K562 (cell line): ENCODE data around the gene KIAA0825. TPM values are rescaled to one million over a fixed set of nuclear protein-coding genes. Genes with fewer than 3 reads are reported as not detected.

Source experiments
- CBFA2T3 ChIP-seq: fragments of 450-650 bp; IDR thresholded peaks from 2 replicates; pipeline ENCODE4 v1.6.1; 2017
- FOXA1 ChIP-seq: fragments of 450-650 bp; IDR thresholded peaks from 2 replicates; pipeline ENCODE4 v1.6.1; 2016; ENCODE audit warnings: mild to moderate bottlenecking, borderline replicate concordance
- HMGN3 ChIP-seq: IDR thresholded peaks from 2 replicates; pipeline ENCODE4 v1.6.1; 2011; ENCODE audit warnings: borderline replicate concordance, low read depth, mild to moderate bottlenecking, mixed read lengths, low read length; ENCODE audit not compliant: insufficient read length; ENCODE audit errors: extremely low read depth
- MCM2 ChIP-seq: fragments of 450-650 bp; IDR thresholded peaks from 2 replicates; pipeline ENCODE4 v1.6.1; 2017; ENCODE audit warnings: low read depth, mild to moderate bottlenecking
- TAF1 ChIP-seq: IDR thresholded peaks from 2 replicates; pipeline ENCODE4 v1.6.1; 2011; ENCODE audit warnings: mild to moderate bottlenecking, low read length, moderate library complexity; ENCODE audit not compliant: insufficient read depth, control insufficient read depth, severe bottlenecking; ENCODE audit errors: extremely low read depth
- ZNF121 ChIP-seq: sonication (generic); formaldehyde crosslinking; conservative IDR thresholded peaks from 2 replicates; pipeline ENCODE4 v1.8.0; 2022; ENCODE audit warnings: missing genetic modification reagents
- ZNF239 ChIP-seq: fragments of 250-450 bp; sonication (Bioruptor Pico); IDR thresholded peaks from 2 replicates; pipeline ENCODE4 v1.4.0; 2020; ENCODE audit warnings: mild to moderate bottlenecking
- ZNF282 ChIP-seq: sonication (generic); formaldehyde crosslinking; IDR thresholded peaks from 2 replicates; pipeline ENCODE4 v1.8.1; 2023; ENCODE audit warnings: missing genetic modification reagents
- ZNF444 ChIP-seq: fragments of 250-450 bp; sonication (Bioruptor Pico); IDR thresholded peaks from 2 replicates; pipeline ENCODE4 v1.4.0; 2020; ENCODE audit warnings: mild to moderate bottlenecking, moderate library complexity
- ZNF511 ChIP-seq: sonication (generic); formaldehyde crosslinking; IDR thresholded peaks from 2 replicates; pipeline ENCODE4 v1.8.0; 2022; ENCODE audit warnings: mild to moderate bottlenecking, missing genetic modification reagents
- ZNF551 ChIP-seq: fragments of 250-450 bp; sonication (Bioruptor Pico); IDR thresholded peaks from 2 replicates; pipeline ENCODE4 v1.5.0; 2021; ENCODE audit warnings: mild to moderate bottlenecking, moderate library complexity
- ZNF780A ChIP-seq: fragments of 250-450 bp; sonication (Bioruptor Pico); IDR thresholded peaks from 2 replicates; pipeline ENCODE4 v1.5.0; 2021; ENCODE audit warnings: mild to moderate bottlenecking
- polyA plus RNA-seq, 8 experiments: library from polyadenylated mRNA; depleted of rRNA in 4 of 8; stranded (reverse) in 5 of 8; unstranded in 3 of 8; fragments of >200 nt; fragmentation: Nextera tagmentation in 2 of 8; fragmentation: Illumina TruSeq in 1 of 8; extraction: Ambion mirVana in 2 of 8; extraction: Trizol in 1 of 8; gene quantifications; 2 replicates each; pipeline versions ENCODE4 v1.2.1 to v1.2.3, GENCODE V29; 2011 to 2014; ENCODE audit warnings: inconsistent platforms in 1 of 8, missing spikeins in 1 of 8
- total RNA-seq, 7 experiments: library from RNA; depleted of rRNA in 6 of 7; stranded (reverse); fragments of >200 nt in 6 of 7; fragmentation: Illumina TruSeq in 2 of 7; extraction: Trizol in 2 of 7; gene quantifications; 2 replicates each; pipeline versions ENCODE4 v1.2.1 to v1.2.3, GENCODE V29; 2011 to 2021; ENCODE audit warnings: low replicate concordance in 1 of 7
- TF ChIP-seq, protein P1 (sequence below): IDR thresholded peaks from 3 replicates; pipeline ENCODE4 v1.6.1; 2011; ENCODE audit warnings: borderline replicate concordance, mild to moderate bottlenecking; ENCODE audit not compliant: insufficient read length, insufficient read depth
- TF ChIP-seq, protein P2 (sequence below): fragments of 250-450 bp; sonication (Bioruptor Pico); IDR thresholded peaks from 2 replicates; pipeline ENCODE4 v1.6.1; 2021; ENCODE audit warnings: mild to moderate bottlenecking
- TF ChIP-seq, protein P3 (sequence below), 2 experiments: fragments of 450-650 bp; IDR thresholded peaks; 2 replicates each; pipeline ENCODE4 v1.6.1; 2016

The KIAA0825 gene
- total and polyA plus RNA-seq, 9 of the 15 experiments (the other 6 are each of a cell fraction or from before 2014, with no cell fraction given) = 0.05 to 0.36 (median 0.16) TPM; not detected in 1

DNA sequence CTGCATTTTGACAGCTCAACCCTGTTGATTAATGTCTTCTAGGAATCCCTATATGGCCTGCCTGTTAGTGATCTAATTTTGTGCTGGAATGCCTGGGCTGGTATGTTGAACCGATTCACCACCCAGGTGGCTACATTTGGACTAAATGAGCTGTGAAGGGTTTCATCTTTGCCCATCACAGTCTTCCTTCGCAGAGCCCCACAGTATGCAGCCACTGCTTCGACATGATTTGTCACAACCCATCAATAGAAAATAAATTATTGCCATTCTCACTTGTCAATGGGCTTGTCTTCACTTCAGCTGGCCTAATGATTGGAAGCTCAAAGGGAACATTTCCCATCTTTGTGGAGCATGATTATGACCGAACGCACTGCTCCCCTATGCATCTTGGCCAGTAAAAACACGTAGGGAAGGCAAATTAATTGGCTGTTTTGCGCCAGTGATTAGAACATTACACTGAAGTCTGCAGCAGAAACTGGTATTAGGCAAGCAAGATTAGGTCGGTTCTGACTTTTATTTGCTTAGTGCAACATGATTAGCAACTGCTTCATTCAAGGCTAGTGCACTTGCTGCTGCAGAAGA lies 408.5 kb downstream of the KIAA0825 start (continued):
- TF ChIP-seq, protein P1, sequence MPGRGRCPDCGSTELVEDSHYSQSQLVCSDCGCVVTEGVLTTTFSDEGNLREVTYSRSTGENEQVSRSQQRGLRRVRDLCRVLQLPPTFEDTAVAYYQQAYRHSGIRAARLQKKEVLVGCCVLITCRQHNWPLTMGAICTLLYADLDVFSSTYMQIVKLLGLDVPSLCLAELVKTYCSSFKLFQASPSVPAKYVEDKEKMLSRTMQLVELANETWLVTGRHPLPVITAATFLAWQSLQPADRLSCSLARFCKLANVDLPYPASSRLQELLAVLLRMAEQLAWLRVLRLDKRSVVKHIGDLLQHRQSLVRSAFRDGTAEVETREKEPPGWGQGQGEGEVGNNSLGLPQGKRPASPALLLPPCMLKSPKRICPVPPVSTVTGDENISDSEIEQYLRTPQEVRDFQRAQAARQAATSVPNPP = no peak
- TF ChIP-seq FOXA1 = no peak
- no peak for TF ChIP-seq ZNF780A (CRISPR knock-in tag)
- no peak for TF ChIP-seq MCM2
- no peak for TF ChIP-seq CBFA2T3
- TF ChIP-seq ZNF239 (CRISPR knock-in tag) = no peak
- no peak for TF ChIP-seq TAF1
- no peak for TF ChIP-seq ZNF282 (CRISPR knock-in tag)
- TF ChIP-seq ZNF511 (CRISPR knock-in tag) = no peak
- TF ChIP-seq ZNF121 (CRISPR knock-in tag) = no peak
- TF ChIP-seq, protein P2, sequence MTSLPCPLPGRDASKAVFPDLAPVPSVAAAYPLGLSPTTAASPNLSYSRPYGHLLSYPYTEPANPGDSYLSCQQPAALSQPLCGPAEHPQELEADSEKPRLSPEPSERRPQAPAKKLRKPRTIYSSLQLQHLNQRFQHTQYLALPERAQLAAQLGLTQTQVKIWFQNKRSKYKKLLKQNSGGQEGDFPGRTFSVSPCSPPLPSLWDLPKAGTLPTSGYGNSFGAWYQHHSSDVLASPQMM = no peak
- TF ChIP-seq HMGN3 = no peak
- TF ChIP-seq ZNF551 (CRISPR knock-in tag) = no peak
- no peak for TF ChIP-seq ZNF444
- TF ChIP-seq, protein P3, sequence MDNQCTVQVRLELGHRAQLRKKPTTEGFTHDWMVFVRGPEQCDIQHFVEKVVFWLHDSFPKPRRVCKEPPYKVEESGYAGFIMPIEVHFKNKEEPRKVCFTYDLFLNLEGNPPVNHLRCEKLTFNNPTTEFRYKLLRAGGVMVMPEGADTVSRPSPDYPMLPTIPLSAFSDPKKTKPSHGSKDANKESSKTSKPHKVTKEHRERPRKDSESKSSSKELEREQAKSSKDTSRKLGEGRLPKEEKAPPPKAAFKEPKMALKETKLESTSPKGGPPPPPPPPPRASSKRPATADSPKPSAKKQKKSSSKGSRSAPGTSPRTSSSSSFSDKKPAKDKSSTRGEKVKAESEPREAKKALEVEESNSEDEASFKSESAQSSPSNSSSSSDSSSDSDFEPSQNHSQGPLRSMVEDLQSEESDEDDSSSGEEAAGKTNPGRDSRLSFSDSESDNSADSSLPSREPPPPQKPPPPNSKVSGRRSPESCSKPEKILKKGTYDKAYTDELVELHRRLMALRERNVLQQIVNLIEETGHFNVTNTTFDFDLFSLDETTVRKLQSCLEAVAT (IDR thresholded peaks at IDR 0.05) = no peak
